AG09309 (cell line): ENCODE measurements around the gene TREM1.

Source experiments
- DNase-seq: peaks from one replicate; pipeline ENCODE4 v3.0.0-alpha.2; 2010; ENCODE audit warnings: low read depth
- H3K4me3 ChIP-seq: 2 replicates; pipeline ENCODE4 v1.5.1; 2011; ENCODE audit warnings: mild to moderate bottlenecking, low read depth, low read length, moderate library complexity; ENCODE audit not compliant: control insufficient read depth
- TF ChIP-seq, protein P1 (sequence below): IDR thresholded peaks from 2 replicates; pipeline ENCODE4 v1.5.1; 2011; ENCODE audit warnings: mild to moderate bottlenecking, low read depth, low read length, inconsistent platforms; ENCODE audit not compliant: insufficient read depth, control insufficient read depth; ENCODE audit errors: missing control alignments

The TREM1 gene

DNA sequence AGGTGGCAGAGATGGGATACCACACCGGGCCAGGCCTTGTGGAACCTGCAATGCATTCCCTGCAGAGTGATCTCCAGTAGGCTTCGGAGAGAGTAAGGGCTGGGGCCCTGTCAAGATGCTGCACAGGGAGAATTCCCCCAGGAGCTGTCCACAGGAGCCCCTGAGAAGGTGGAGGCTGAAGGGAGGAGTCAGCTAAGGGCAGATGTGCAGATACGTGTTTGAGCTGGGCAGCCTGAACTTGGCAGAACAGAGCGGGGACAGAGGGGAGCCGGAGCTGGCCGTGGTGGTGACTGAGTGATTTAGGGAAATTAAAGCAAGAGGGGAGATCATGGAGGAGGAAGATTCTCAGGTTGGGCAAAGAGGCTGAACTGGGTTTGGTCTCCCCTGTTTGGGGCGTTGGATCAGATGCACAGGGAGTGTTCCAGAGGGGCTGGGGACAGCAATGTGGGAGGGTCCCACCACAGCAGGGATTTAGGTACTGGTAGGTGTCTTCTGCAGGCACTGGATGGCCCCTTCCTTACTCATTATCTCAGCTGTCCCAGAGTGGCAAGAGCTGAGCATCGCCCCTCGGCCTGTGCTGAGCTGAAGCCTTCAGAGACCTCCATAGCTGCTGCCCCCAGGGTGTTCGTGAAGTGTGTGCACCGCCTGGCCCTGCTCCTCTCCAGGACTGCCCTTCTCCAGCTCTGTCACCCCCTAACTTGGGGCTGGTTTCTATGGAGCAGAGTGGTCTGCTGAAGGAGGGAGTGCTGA is 45.1 kb upstream of the TREM1 start:
- no peak for DNase-seq
- TF ChIP-seq, protein P1, sequence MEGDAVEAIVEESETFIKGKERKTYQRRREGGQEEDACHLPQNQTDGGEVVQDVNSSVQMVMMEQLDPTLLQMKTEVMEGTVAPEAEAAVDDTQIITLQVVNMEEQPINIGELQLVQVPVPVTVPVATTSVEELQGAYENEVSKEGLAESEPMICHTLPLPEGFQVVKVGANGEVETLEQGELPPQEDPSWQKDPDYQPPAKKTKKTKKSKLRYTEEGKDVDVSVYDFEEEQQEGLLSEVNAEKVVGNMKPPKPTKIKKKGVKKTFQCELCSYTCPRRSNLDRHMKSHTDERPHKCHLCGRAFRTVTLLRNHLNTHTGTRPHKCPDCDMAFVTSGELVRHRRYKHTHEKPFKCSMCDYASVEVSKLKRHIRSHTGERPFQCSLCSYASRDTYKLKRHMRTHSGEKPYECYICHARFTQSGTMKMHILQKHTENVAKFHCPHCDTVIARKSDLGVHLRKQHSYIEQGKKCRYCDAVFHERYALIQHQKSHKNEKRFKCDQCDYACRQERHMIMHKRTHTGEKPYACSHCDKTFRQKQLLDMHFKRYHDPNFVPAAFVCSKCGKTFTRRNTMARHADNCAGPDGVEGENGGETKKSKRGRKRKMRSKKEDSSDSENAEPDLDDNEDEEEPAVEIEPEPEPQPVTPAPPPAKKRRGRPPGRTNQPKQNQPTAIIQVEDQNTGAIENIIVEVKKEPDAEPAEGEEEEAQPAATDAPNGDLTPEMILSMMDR, result no peak
- H3K4me3 ChIP-seq, result no peak overlapping the region

DNA sequence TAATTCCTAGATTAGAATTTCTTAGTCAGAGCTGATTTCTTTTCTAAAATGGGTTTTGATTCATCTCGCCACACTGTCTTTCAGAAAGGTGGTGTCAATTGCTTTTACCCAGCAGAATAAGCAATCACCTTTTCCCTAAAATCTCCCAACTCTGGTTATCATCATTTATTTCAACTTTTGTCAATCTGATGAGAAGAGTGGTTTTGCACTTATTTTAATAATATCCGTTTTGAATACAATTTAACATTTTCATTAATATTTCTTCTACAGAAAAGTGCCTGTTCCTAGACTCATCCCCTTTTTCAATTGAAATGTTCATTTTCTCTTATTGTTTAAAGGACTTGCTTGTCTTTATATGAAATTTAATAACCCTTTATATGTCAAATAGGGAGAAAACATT is 40.7 kb upstream of the TREM1 start:
- TF ChIP-seq, protein P1, result no peak
- H3K4me3 ChIP-seq, result no peak overlapping the region
- no peak for DNase-seq

DNA sequence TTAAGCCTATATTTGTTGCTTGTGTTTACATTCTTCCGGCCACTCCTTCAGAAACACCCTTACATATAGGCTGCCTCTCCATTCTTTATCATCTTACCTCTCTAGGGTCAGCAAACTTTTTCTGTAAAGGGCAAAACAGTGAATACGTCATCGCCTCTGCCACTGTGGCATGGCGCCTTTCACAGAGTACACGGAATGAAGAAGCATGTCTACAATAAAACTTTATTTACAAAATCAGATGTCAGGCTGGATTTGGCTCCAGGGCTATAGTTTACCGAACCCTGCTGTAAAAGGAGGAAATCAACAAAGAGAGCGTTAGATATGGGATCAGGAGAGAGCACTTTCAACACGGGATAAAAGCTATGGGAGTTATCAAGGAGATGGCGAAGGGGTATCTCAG is 39.6 kb upstream of the TREM1 start:
- DNase-seq, result no peak
- TF ChIP-seq, protein P1, result no peak
- H3K4me3 ChIP-seq, result no peak overlapping the region

DNA sequence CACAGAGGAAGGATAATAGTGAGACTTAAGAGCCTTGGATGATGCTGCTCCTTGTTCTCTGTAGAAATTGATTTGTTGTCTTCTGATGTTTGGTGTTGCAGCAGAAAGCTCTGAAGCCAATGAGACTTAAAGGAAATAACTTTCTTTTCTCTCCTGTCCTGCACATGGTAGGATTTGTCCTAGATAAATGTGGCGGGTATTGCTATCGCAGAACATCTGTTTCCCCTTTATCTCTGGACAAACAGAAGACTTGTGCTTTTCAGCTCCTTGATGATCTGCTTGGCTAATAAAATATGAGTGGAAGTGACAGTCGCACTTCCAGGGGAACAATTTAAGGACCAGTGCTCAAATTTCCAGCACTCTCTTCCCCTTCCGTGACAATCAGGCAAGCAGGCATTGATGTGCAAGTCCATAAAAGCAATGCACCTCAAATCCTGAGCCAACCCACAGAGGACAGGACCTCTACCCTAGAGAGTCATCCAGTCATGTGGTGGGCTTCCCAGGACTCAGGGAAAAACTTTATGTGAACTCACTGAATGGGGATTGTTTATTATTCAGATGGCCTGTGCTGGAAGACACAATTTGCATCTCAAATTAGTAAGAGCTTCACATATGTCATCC is 39.1 kb upstream of the TREM1 start:
- DNase-seq, result no peak
- TF ChIP-seq, protein P1, result no peak
- no peak overlapping the region for H3K4me3 ChIP-seq

DNA sequence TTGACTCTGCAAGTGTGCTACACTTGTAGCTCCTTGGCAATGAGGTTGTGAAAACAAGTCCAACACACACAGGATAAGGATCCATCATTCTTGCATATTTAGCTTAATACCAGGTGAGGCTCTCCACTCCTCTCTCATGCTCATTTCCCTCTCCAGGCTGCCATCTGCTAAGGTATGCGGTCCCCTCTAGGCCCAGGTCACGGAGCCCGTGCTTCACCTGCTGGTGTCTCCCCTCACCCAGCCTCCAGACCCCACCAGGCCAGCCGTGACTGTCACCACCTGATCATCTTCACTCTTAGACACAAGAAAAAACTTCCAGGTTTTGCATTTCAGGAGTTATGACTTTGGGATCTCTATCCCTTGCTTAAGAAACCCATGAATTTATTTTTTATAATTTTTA is 34.7 kb upstream of the TREM1 start:
- DNase-seq, result no peak
- H3K4me3 ChIP-seq, result no peak overlapping the region
- TF ChIP-seq, protein P1, result no peak

DNA sequence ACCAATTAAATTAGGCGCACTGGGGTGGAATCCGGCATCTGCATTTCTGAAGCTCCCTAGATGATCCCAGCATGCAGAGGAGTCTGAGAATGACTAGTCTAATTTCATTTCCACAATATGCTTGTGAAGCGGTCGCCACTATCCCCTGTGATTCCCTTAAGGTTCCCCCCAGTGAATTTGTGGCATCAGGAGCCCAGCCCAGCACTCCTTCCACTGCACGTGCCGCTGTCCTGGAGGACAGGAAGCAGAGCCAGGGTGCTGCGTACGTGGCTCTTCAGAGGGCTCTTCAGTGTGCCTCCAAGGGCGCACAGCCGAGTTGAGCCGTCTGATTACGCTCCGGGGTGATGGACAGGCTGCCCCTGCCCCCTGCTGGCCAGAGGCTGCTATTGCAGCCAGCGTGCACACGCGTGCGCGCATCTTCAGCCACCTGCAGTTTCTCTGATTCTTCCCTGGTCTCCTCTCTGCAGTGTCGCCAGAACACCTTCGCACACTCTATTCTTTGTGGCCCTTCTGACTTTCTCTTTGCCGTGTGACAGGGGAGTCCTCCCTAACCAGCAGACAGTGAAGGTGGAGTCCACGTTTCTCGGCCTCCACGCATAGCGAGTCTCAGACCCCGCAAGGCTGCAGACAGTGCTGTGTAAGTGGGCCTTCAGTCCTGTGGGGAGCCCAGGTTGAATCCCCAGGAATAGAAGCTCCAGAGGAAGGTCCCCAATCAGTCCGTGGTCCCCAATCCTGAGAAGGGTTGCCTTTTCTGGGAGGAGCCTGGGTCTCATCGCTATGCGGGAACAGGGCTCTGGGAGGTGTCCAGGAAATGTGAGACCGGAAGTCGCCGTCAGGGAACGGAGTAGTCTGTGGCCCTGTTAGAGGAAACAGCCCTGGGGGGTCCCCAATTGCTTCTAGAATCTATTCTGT is 32.4 kb upstream of the TREM1 start:
- peak overlapping the region; percentile 19 for H3K4me3 ChIP-seq
- TF ChIP-seq, protein P1, result peak; percentile 99
- peak; percentile 31 for DNase-seq
